ENCODE measurements around the gene CBFA2T2. TPM values are rescaled to one million over a fixed set of nuclear protein-coding genes. Genes with fewer than 3 reads are reported as not detected.

Gene CBFA2T2
- polyA plus RNA-seq, 3 donors, result 1.7 to 9.7 (median 4.9) TPM

- H3K4me3 ChIP-seq (replicated peaks in 1 of 3; ENCODE audit: low read depth in 2 of 3, low read length in 3 of 3), result no peak overlapping the region
- intact Hi-C loops (cut with micrococcal nuclease), result no loop called here
- DNase-seq, result no peak
- no peaks in the 10 kb centered on the region for H3K36me3 ChIP-seq (replicated peaks in 1 of 2; ENCODE audit: control insufficient read depth in 1 of 2, insufficient read depth in 2 of 2, low read length in 2 of 2)
- no peak overlapping the region for H3K4me3 Mint-ChIP-seq
- H3K4me2 ChIP-seq (replicated peaks; ENCODE audit: extremely low read depth, low read length, poor library complexity, severe bottlenecking), result no peak overlapping the region
- no peaks in the 10 kb centered on the region for H3K9me3 Mint-ChIP-seq
- no peaks in the 10 kb centered on the region for H3K79me2 ChIP-seq (ENCODE audit: insufficient read depth, low read length)
- H4K20me1 ChIP-seq (ENCODE audit: insufficient read depth, low read length), result no peaks in the 10 kb centered on the region
- WGBS (ENCODE audit: insufficient coverage), result 97% methylated on average over 9 of the region's 12 CpGs
- peaks cover 1 to 8% (median 2%) of the 10 kb centered on the region in 3 donors for H3K27me3 Mint-ChIP-seq (ENCODE audit: low read depth in 3 of 3)
- TF ChIP-seq, protein P1, sequence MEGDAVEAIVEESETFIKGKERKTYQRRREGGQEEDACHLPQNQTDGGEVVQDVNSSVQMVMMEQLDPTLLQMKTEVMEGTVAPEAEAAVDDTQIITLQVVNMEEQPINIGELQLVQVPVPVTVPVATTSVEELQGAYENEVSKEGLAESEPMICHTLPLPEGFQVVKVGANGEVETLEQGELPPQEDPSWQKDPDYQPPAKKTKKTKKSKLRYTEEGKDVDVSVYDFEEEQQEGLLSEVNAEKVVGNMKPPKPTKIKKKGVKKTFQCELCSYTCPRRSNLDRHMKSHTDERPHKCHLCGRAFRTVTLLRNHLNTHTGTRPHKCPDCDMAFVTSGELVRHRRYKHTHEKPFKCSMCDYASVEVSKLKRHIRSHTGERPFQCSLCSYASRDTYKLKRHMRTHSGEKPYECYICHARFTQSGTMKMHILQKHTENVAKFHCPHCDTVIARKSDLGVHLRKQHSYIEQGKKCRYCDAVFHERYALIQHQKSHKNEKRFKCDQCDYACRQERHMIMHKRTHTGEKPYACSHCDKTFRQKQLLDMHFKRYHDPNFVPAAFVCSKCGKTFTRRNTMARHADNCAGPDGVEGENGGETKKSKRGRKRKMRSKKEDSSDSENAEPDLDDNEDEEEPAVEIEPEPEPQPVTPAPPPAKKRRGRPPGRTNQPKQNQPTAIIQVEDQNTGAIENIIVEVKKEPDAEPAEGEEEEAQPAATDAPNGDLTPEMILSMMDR (IDR thresholded peaks at IDR 0.05), result no peak
- H3K36me3 Mint-ChIP-seq, result peaks cover 0 to 3% of the 10 kb centered on the region in 2 donors
- H3K4me1 Mint-ChIP-seq, result peaks cover 8% of the 10 kb centered on the region
- H3K27ac Mint-ChIP-seq, result peak overlapping the region in 1 of 7 donors; percentile 73
- H2AFZ ChIP-seq (ENCODE audit: insufficient read depth, low read depth, low read length, poor library complexity, severe bottlenecking), result no peak overlapping the region
- H3K9ac ChIP-seq (ENCODE audit: insufficient read depth, low read length, poor library complexity, severe bottlenecking), result no peak overlapping the region
- peaks cover 1 to 2% of the 10 kb centered on the region in 2 donors for H3K4me1 ChIP-seq (ENCODE audit: control insufficient read depth in 1 of 2, insufficient read depth in 2 of 2, low read length in 2 of 2)
- H3K27ac ChIP-seq (ENCODE audit: low read depth in 1 of 2, low read length in 2 of 2), result no peak overlapping the region
- no peaks in the 10 kb centered on the region for H3K9me3 ChIP-seq (replicated peaks in 1 of 2; ENCODE audit: control insufficient read depth in 1 of 2, insufficient read depth in 1 of 2, low read length in 2 of 2)
- H3K27me3 ChIP-seq (ENCODE audit: control insufficient read depth in 2 of 2, insufficient read depth in 2 of 2, low read length in 2 of 2), result no peaks in the 10 kb centered on the region
These were observed 167.8 kb downstream of the CBFA2T2 start for GRCh38 chr20:33657704-33658095.

- Mint-ChIP-seq H3K9me3 (peaks cover 0 to 1% (median 0%) of the 10 kb centered on the region in 7 donors), H3K36me3 (peaks cover 0 to 3% of the 10 kb centered on the region in 2 donors), H3K27ac (no peak overlapping the region), H3K4me3 (no peak overlapping the region), H3K4me1 (peaks cover 8% of the 10 kb centered on the region), H3K27me3 (ENCODE audit: low read depth in 3 of 3) (peaks cover 0 to 8% (median 3%) of the 10 kb centered on the region in 3 donors)
- H3K79me2 ChIP-seq (ENCODE audit: insufficient read depth, low read length), result no peaks in the 10 kb centered on the region
- WGBS (ENCODE audit: insufficient coverage), result 99% methylated on average over 8 of the region's 8 CpGs
- intact Hi-C loops (cut with micrococcal nuclease), result no loop called here
- DNase-seq, result no peak
- H3K36me3 ChIP-seq (replicated peaks in 1 of 2; ENCODE audit: control insufficient read depth in 1 of 2, insufficient read depth in 2 of 2, low read length in 2 of 2), result no peaks in the 10 kb centered on the region
- H3K27ac ChIP-seq (ENCODE audit: low read depth in 1 of 2, low read length in 2 of 2), result no peak overlapping the region
- H3K4me3 ChIP-seq (replicated peaks in 1 of 3; ENCODE audit: low read depth in 2 of 3, low read length in 3 of 3), result no peak overlapping the region
- TF ChIP-seq, protein P1 (IDR thresholded peaks at IDR 0.05), result no peak
- H3K27me3 ChIP-seq (ENCODE audit: control insufficient read depth in 2 of 2, insufficient read depth in 2 of 2, low read length in 2 of 2), result no peaks in the 10 kb centered on the region
- no peaks in the 10 kb centered on the region for H4K20me1 ChIP-seq (ENCODE audit: insufficient read depth, low read length)
- no peak overlapping the region for H2AFZ ChIP-seq (ENCODE audit: insufficient read depth, low read depth, low read length, poor library complexity, severe bottlenecking)
- H3K4me2 ChIP-seq (replicated peaks; ENCODE audit: extremely low read depth, low read length, poor library complexity, severe bottlenecking), result no peak overlapping the region
- H3K4me1 ChIP-seq (ENCODE audit: control insufficient read depth in 1 of 2, insufficient read depth in 2 of 2, low read length in 2 of 2), result peaks cover 9% of the 10 kb centered on the region in 2 donors
- no peaks in the 10 kb centered on the region for H3K9me3 ChIP-seq (replicated peaks in 1 of 2; ENCODE audit: control insufficient read depth in 1 of 2, insufficient read depth in 1 of 2, low read length in 2 of 2)
- H3K9ac ChIP-seq (ENCODE audit: insufficient read depth, low read length, poor library complexity, severe bottlenecking), result no peak overlapping the region
These were observed 168.6 kb downstream of the CBFA2T2 start for GRCh38 chr20:33658510-33658909.

Measured in CD14-positive monocyte (primary cell).